GM19395 (cell line): ENCODE measurements around the gene CACNA1B.

Experiments used
- ATAC-seq: cut with Tn5 transposase; IDR thresholded peaks from one replicate; pipeline ENCODE4 v1.9.1; 2021; ENCODE audit warnings: mild to moderate bottlenecking, moderate library complexity; ENCODE audit not compliant: unreplicated experiment

Gene CACNA1B

DNA sequence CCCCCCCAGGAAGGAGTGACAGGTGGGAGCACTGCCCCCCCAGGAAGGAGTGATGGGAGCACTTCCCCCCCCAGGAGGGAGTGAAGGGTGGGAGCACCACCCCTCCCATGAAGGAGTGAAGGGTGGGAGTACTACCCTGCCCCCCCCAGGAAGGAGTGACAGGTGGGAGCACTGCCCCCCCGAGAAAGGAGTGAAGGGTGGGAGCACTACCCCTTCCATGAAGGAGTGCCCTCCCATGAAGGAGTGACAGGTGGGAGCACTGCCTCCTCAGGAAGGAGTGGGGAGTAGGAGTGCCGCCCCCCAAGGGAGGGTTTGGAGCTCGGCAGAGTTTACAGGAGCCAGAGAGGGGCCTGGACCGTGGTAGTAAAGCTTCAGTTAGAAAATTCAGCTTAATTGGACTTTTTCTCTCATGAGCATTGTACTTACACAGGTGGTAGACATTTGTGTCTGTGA is 100.7 kb downstream of the CACNA1B start:
- ATAC-seq = no peak

DNA sequence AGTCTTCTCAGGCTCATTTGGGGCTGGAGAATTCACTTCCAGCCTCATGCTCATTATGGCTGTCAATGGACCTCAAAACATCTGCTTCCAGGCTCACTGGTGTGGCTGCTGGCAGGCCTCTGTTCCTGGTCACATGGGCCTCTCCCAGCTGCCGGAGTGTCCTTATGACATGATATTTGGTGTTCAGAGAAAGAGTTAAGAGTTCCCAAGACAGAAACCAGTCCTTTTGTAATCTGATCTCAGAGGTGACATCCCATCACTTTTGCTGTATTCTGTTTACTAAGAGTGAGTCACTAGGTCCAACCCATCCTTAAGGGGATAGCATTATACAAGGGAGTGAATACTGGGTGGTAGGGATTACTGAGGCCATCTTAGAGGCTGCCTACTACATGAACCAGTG is 104.6 kb downstream of the CACNA1B start:
- ATAC-seq = no peak

DNA sequence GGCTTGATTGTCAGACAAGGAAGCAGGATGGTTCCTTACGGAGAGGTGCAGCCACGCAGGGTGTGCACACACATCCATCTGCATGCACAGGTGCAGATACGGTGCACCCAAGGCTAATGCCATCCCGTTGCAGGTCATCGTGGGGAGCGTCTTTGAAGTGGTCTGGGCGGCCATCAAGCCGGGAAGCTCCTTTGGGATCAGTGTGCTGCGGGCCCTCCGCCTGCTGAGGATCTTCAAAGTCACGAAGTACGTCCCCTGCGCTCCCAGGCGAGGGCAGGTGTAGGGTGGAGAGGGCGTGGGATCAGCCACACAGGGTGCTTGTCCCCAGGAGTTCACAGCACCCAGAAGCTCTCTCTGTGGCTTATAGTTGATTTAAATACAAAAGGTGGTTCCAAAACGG is 106.4 kb downstream of the CACNA1B start:
- ATAC-seq = no peak

DNA sequence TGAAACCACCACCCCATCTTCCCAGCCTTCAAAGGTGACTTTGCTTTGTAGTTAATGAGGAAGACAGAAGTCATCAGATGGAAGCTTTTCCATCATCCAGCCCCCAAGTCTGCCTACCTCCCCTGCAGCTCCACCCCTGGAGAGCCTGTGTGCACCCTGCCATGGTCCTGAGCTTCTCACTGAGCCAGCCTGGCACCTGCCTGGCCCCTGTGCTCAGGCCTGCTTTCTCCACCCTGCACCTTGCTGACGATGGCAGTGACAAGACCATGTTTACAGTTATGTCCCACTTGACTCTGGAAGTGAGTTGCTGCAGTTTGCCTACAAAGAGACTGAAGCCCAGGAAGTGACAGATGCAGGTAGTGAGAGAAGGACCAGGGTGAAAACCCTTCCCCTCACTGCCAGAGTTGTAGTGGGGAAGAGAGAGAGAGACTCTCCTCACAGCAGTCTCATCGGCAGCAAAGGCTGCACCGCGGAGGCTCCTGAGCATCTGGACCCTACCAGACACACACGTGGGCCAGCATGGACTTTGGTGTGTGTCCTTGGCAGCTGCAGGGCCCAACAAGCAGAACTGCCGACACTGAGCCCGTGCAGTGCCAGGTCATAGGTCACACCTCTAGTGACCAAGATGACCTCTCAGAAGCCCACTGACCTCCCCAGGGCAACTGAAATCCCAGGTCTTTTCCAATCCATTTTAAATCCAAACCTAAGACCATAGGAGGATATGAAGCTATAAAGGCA is 107.1 kb downstream of the CACNA1B start:
- ATAC-seq = no peak

GRCh38 chr9:137985637-137986071 is 108.1 kb downstream of the CACNA1B start:
- no peak for ATAC-seq

GRCh38 chr9:137986268-137987099 is 108.9 kb downstream of the CACNA1B start:
- no peak for ATAC-seq

GRCh38 chr9:137987244-137988030 is 109.9 kb downstream of the CACNA1B start:
- ATAC-seq = no peak

- no peak for ATAC-seq
Measured at GRCh38 chr9:137988051-137988450, 110.5 kb downstream of the CACNA1B start.

DNA sequence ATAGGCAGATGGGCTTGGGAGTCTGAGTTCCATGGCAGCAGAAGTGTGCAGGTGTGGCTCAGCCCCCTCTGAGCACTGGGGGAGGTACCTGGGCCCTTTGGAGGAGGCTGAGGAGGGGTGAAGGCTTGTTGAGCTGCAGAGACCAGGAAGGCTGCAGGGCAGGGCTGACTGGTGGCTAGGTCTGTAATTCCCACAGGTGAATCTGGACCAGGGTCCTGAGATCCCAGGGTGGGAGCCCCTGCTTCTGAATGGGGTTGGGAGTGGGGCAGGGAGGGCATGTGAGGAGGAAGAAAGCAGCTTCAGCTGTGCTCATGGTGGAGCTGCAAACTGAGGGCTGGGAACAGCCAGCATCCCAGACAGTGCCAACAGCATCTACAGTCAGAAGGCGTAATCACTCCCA is 111.1 kb downstream of the CACNA1B start:
- ATAC-seq = no peak

DNA sequence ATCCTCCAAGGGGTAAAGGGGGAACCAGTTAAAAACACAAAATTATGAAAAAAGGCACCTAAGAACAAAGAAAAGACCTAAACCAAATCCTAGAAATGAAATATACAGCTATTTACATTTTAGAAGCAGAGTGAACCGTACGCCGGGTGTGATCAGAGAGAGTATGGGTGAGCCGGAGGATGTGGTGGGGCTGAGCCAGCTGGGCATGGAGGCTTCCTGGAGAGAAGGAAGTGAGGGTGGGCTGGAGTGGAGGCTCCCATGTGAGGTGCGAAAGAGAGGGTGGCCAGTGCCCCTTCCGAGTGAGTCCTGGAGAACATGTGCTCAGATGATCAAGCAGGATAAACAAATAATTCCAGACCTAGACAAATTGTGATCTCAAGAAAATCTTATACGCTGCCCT is 111.6 kb downstream of the CACNA1B start:
- no peak for ATAC-seq

DNA sequence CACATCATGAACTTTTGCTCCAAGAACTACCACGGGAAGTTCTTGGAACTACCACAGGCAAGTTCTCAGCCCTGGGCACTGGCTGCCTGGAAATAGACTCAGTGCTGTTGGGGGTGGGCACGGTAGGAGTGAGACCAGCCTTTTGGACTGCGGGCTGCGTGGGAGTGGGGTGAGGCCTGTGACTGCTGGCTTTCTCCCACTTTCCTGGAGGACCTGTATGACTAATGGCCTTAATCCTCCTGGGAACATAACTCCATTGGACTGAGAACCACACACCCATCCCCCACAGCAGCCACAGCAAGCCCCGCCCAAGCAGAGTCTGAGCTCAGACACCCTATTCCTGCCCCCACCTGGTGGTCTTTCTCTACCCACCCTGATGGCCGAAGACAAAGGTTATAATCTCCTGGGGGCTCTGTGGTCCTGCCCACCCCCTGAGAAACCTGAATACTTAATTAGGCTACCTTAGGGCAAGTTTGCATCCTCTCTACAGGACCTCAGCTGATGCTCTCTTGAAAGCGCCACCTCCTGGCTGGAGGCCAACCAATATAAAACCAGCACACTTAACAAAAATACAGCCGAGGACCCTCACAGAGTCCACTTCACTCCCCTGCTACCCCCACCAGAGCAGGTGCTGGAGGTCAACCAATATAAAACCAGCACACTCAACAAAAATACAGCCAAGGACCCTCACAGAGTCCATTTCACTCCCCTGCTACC is 112.6 kb downstream of the CACNA1B start:
- no peak for ATAC-seq

DNA sequence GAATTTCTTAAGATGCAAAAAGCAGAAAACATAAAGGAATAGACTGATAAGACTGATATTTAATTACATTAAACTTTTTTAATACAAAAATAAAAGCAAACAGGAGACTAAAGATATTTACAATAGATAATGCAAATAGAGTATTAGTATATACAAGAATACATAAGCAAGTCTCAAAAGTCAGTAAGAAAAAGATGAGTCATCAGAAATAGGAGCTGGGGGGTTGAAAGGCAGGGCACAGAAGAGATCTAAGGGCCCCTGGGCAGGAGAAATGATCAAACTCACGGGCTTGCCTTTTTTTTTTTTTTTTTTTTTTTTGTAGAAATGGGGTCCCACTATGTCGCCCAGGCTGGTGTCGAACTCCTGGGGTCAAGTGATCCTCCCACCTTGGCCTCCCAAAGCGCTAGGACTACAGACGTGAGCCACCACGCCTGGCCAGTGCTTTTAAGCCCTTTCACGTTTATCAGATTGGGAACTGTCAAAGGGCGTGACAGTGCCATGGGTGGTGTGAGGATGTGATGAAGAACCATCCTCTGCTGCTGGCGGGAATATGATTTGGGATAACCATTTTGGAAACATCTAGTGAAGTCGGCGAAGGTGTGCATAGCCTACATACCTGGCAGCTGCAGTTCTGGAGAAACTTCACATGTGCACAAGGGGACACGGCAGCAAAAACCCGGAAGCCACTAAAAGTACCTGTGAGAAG is 126.1 kb downstream of the CACNA1B start:
- ATAC-seq = no peak

DNA sequence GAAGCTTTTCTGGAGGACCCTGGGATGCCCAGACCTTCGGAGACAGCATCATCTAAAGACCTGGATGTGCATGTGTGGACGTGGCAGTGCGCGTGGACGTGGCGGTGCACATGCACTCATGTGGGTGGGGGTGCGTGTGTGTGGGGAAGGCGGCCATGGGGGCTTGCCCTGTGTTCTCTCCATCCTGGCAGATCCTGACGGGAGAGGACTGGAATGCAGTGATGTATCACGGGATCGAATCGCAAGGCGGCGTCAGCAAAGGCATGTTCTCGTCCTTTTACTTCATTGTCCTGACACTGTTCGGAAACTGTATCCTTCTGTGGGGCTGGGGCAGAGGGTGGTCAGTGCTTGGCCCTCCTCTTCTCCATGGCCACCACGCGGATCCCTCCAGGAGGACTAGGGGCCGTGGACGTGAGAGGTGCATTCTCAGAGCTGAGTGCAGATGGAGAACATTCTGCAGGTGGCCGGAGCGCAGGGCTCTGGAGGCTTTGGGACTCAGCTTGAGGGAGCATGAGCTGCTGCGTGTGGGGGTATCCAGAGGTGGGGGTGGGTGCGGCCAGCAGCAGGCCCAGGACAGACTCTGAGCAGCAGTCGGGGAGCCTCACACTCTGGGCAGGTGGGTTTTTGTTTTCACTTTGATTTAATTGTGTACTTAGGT is 129.1 kb downstream of the CACNA1B start:
- ATAC-seq = no peak

GRCh38 chr9:138007566-138007917 is 130.0 kb downstream of the CACNA1B start:
- no peak for ATAC-seq

DNA sequence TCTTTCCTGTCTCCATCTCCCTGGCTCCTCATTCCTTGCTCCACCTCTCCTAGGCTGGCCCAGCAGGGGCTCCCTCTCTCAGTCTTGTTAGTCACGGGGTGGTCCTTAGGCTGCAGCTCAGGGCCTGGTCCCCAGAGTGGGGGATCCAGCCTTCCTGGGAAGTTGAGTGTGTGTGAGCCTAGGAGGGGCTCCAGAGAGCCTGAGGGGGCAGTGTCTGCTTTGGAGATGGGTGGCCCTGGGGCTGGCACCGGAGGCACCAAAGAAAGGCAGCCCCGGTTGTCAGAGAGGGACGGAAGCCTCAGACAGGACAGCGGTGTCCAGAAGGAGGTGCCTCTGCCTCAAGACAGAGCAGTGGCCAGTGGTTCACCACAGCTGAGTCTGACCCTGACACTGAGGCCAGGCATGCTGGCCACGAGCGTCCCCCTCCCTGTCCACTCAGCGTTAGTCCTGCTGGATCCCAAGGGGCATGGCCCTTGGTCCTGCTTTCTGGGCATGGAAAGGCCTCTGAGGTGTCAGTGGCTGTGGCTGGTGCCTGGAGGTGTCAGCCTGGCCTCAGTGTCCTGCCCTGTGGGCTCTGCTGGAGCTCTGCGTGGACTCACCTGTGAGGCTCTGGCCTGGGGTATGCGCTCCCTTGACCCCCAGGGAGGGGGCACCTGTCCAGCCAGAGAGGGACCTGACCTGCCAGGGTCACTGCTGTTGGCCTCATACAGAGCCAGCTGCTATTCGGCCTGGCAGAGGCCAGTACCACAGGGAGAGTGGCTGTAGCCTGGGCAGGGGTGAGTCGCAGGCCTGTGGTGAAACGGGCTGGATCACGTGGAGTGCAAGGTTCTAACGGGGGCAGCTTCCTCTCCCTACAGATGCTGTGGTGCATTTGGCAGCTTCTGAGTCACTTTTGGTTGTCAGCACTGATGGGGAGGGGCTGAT is 130.6 kb downstream of the CACNA1B start:
- ATAC-seq = no peak

- ATAC-seq = no peak
Measured at GRCh38 chr9:138009016-138009802, 131.6 kb downstream of the CACNA1B start.

GRCh38 chr9:138009803-138010690 is 132.5 kb downstream of the CACNA1B start:
- ATAC-seq = no peak
